ENCODE data around the gene ITGA2B.
"Not testable (repeated sequence)": the region's sequence is repeated elsewhere in the genome, so short reads cannot be mapped to it uniquely, and the experiment has no call there.

The ITGA2B gene

DNA sequence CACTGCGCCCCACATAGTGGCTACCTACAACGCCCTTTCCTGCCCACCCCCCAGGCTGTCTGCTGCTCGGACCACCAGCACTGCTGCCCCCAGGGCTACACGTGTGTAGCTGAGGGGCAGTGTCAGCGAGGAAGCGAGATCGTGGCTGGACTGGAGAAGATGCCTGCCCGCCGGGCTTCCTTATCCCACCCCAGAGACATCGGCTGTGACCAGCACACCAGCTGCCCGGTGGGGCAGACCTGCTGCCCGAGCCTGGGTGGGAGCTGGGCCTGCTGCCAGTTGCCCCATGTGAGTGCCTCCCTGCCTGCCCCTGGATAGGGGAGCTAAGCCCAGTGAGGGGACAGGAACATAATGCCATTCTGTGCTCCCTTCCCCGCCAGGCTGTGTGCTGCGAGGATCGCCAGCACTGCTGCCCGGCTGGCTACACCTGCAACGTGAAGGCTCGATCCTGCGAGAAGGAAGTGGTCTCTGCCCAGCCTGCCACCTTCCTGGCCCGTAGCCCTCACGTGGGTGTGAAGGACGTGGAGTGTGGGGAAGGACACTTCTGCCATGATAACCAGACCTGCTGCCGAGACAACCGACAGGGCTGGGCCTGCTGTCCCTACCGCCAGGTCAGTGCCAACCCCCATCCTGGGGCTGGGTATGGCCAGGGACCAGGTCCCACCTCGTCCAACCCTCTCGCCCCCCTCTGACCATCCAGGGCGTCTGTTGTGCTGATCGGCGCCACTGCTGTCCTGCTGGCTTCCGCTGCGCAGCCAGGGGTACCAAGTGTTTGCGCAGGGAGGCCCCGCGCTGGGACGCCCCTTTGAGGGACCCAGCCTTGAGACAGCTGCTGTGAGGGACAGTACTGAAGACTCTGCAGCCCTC is 37.3 kb downstream of the ITGA2B start:
- DNase-seq: no peak

DNA sequence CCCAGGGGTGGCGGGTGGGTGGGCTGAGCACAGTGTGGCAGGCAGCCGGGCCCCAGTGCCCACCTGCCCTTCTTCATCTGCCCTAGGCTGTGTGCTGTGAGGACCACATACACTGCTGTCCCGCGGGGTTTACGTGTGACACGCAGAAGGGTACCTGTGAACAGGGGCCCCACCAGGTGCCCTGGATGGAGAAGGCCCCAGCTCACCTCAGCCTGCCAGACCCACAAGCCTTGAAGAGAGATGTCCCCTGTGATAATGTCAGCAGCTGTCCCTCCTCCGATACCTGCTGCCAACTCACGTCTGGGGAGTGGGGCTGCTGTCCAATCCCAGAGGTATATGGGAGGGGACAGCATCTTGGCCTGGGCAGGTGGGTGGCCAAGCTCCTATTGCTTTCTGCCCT is 38.0 kb downstream of the ITGA2B start:
- no peak for DNase-seq

DNA sequence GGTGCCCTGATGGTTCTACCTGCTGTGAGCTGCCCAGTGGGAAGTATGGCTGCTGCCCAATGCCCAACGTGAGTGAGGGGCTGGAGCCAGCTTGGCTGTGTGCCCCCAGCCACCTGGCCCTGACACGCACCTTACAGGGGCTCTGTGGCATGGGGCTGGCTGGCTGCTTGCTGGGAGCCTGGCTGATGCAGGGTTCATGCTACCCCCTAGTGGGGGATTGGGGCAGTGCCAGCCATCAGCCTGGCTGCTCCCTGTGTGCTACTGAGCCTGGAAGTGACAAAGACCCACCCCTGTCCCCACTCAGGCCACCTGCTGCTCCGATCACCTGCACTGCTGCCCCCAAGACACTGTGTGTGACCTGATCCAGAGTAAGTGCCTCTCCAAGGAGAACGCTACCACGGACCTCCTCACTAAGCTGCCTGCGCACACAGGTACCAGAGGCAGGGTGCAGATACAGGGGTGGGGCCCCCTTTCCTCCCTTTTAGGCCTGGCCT is 38.7 kb downstream of the ITGA2B start:
- peak; percentile 54 for DNase-seq

DNA sequence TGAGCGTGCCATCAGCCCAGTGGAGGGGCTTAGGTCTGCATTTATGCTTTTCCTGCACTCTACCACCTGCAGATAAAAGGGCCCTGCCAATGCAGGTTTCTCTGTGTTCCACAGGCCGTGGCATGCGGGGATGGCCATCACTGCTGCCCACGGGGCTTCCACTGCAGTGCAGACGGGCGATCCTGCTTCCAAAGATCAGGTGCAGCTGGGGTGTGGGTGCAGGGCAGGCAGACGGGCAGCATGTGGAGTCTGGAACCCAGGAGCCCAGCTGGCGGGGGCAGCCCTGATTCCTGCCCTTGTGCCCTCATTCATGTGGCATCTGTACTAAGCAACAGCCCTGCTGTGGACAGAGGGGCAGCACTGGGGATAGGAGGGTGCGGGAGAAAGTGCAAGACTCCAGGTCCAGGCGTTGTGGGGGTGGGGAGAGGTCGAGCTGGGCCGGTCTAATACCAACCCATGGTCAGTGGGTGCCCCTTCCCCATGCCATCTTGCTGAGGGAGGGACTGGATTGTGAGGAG is 39.8 kb downstream of the ITGA2B start:
- no peak for DNase-seq

DNA sequence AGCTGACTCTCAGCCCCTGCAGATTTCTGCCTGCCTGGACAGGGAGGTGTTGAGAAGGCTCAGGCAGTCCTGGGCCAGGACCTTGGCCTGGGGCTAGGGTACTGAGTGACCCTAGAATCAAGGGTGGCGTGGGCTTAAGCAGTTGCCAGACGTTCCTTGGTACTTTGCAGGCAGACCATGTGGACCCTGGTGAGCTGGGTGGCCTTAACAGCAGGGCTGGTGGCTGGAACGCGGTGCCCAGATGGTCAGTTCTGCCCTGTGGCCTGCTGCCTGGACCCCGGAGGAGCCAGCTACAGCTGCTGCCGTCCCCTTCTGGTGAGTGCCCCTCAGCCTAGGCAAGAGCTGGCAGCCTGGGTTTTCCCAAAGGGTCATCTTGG is 40.5 kb downstream of the ITGA2B start:
- no peak for DNase-seq

DNA sequence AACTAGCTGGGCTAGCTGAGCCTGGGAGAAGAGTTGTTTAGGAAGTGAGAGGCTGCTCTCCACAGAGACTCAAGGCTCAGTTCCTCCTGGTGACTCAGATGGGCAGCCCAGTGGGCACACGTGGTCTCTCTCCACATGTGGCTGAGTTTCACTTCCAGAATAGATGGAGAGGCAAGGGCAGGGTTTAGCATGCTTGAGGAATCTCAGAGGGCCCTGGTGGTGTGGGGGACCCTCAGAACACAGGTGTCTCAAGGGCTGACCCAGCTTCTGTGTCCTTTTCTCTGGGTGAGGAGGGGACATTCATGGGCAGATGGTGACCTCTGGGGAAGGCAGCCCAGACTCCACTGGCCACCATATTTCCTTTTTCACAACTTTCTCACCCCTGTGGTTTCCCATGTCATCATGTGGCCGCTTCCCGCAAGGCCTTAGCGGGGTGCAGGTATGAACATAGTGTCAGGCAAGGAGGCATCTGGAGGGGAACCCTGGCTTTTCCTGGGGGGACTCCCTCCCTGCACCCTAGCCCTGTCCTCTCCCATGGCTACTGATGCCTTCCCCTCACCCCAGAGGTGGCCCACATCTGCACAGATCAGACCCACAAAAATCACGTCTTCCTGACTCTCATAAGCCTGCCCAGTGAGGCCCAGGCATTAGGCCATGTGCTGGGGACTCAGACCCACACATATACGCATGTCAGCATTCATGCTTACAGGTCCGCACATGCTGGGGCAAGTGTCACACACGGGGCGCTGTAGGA is 41.0 kb downstream of the ITGA2B start:
- no peak for DNase-seq

DNA sequence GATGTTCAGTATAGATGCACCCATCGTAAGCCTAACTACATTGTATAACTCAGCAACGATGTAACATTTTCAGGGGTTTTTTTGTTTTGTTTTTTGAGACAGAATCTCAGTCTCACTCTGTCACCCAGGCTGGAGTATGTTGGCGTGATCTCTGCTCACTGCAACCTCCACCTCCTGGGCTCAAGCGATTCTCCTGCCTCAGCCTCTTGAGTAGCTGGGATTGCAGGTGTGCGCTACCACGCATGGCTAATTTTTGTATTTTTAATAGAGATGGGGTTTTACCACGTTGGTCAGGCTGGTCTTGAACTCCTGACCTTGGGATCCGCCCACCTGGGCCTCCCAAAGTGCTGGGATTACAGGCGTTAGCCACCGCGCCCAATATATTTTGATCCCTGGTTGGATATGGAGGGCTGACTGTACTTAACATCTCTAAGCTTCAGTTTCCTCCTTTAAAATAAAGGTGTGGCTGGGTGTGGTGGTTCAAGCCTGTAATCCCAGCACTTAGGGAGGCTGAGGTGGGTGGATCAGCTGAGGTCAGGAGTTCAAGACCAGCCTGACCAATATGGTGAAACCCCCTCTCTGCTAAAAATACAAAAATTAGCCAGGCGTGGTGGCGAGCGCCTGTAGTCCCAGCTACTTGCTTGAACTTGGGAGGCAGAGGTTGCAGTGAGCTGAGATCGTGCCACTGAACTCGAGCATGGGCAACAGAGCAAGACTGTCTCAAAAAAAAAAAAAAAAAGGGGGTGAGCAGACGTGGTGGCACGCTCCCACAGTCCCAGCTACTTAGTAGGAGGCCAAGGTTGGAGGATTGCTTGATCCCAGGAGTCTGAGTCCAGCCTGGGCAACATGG is 42.0 kb downstream of the ITGA2B start:
- DNase-seq: not testable (repeated sequence)

DNA sequence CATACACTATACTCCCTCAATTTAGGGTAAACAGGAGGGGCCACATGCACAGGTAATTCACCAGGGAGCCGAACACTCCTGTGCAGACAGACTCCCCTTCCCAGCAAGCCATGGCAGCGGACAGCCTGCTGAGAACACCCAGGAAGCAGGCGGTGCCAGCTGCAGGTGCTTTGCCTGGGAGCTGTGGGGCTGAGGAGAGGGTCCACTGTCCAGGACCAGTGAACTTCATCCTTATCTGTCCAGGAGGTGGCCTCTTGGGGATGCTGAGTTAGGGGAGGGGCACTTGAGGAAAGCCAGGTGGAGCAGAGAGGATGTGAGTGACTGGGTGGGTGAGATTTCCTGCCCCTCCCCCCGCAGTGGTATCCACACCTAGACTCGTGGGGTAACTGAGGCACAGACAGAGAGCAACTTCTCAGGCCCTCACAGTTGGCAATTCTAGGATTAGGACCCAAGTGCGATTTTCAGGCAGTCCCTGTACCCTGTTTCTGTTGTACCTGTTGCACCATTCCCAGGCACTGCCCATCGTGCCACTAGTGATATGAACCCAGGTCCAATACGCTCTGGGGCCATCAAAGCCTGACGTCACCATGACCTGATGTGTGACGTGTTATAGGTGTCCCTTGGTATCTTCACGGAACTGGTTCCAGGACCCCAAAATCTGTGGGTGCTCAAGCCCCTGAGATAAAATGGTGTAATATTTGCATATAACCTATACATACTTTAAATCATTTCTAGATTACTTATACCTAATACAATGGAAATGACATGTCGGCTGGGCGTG is 43.2 kb downstream of the ITGA2B start:
- DNase-seq: no peak

DNA sequence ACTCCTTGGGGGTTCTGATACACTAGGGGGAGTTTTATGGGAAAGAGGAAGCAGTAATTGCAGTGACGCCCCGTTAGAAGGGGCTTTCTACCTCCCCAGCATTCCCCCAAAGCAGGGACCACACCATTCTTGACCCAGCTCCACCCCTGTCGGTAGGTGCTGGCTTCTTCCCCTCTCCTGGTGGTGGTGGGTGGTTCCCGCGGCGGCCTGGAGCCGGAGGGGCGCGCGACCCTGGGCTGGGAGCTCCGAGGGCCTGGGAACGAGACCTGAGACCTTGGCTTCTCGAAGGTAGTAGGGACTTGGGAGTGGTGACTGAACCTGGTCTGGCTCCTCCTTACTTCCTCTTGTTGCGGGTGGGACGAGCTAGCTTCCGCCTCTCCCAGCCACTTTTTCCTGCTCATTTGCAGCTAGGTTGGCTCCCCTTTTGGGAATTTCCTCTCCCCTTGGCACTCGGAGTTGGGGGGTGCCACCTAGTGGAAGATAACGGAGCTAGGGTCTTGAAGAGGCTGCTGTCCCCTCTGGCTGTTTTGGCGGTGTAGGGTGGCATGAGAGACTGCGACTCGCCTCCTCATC is 43.9 kb downstream of the ITGA2B start:
- DNase-seq: peak; percentile 35

DNA sequence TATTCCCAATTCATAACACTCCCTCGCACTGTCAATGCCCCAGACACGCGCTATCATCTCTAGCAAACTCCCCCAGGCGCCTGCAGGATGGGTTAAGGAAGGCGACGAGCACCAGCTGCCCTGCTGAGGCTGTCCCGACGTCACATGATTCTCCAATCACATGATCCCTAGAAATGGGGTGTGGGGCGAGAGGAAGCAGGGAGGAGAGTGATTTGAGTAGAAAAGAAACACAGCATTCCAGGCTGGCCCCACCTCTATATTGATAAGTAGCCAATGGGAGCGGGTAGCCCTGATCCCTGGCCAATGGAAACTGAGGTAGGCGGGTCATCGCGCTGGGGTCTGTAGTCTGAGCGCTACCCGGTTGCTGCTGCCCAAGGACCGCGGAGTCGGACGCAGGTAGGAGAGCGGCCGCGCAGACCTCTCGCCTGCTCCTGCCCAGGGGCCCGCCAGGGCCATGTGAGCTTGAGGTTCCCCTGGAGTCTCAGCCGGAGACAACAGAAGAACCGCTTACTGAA is 44.5 kb downstream of the ITGA2B start, which contains the start of gene GRN:
Gene GRN (plus strand): TSS at position 364 of the 515 bp plus-strand sequence. CDS start 3,863 bp downstream, outside the sequence.
- peak; percentile 72 for DNase-seq

DNA sequence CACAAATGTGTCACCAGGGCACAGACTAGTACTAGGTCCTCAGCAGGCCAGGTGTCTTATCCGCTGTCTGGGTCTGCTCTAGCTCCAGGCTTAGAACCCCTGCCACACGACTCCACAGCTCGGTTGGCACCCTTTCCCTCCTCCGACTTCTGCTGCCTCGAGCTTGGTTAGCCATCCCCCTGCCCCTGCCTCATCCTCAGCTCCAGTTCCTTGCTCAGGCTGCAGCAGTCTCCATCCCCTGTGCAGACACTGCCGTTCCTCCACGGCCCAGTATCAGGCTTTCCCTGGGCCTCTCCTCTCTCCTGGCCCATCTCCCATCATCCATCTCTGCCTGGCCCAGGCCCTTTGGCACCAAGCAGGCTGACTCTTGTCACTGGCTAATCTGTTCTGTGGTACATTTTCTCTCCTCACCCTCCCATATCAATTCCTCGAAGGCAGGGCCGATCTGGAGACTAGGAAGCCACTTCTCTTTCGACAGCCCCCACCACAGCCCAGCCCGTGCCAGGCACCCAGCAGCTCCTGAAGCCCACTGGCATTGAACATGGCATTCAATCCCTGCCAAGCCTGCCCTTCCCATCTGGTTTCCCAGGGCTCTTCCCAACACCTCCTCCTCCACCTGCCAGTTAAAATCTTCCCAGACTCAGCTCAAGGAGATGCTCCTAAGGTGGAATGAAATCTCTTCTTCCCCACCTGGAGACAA is 45.8 kb downstream of the ITGA2B start:
- no peak for DNase-seq

DNA sequence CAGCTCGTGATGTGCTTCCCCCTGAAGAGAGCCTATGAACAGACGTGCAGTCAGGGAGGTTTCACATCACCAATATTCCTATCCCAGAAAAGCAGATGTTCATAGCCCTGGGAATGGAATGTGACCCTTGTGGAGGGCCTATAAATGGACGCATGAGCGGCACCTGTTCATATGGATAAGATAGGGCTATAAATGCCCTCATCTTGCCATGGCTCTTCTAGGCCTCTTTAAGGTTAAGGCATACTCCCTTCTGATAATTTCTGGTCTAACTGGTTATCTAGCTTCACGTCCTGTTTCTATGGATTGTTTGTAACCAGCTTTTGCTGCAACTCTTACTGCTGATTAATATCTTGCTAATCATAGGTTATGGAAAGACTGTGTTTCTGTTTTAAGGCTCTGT is 48.9 kb downstream of the ITGA2B start:
- DNase-seq: not testable (repeated sequence)

DNA sequence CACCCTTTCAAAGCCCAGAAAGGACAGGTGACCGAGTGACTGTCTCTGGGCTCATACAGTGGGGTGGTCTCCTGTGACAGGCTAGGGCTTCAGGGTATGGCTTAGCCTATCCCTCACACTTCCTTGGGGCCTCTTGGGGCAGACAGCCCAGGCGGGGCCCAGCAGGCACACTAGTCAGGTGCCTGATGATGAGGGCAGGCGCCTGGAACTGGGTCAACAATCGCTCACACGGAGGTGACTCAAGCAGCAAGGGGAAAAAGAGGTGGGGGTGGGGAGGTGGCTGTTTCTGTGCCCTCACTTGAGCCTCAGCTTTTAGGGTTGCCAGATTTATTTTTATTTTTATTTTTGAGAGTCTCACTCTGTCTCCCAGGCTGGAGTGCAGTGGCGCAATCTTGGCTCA is 50.7 kb downstream of the ITGA2B start:
- DNase-seq: no peak

DNA sequence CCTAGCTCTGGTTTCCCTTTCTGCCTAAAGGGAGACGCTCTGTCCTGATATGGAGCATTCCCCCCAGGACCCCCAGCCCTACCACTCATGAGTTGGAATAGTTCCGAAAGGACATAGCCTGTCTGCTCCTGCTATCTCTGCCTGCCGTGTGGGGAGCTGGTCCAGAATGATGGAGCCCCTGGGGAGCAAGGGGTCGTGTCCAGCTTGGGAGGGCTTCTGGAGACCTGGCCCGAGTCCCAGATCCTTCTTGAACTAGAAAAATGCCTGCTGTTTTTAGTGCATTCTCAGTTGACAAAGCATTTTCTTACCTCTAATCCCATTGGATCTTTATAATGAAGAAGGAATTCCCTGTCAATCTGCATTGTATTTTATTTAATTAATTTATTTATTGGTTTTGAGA is 53.5 kb downstream of the ITGA2B start:
- no peak for DNase-seq

DNA sequence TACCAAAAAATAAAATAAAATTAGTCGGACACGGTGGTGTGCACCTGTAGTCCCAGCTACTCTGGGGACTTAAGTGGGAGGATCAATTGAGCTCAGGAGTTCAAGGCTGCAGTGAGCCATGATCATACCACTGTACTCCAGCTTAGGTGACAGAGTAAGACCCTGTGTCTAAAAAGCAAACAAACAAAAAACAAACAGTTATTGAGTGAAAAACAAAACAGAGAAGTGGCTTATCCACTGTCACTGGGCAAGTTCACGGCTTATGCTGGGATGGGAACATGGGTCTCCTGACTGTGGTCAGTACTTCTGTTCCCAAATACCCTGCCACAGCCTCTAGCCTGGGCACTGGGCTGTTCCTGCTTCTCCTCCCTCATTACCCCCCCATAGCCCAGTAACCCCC is 53.9 kb downstream of the ITGA2B start:
- no peak for DNase-seq

DNA sequence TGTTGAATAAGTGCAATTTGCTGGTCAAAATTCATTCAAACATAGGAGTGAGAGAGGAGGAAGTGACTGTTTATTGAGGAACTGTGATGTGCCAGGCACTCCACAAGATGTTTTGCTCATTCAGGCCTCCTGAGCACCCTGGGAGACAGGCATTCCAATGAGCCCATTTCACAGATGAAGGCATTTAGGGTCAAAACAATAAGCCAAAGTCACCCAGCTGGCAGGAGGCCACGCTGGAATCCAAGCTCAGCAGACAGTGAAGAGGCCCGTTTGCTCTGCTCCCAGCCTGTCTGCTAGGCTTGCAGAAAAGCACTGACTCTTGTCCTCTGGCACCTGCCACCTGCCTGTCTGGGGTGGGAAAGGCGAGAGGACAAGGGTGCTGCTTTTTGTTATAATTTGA is 54.7 kb downstream of the ITGA2B start:
- no peak for DNase-seq

DNA sequence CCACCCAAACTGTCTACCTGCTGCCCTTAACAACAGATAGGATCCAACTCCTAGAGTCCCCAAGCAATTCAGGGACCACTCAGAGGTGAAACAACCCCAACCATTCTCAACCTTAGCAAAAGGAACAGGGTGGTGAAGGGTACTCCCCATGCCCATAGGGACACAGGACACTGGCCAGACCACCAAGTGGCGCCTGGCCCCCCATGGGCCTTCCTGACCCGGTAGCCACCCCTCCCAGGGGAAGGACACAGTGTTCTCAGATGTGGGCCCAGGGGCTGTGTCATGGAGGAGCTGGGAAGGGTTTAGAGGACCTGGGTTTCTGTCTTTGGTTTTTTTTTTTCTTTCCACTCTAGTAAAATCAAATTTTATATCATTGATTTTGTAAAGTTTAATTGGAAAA is 55.1 kb downstream of the ITGA2B start:
- DNase-seq: no peak

DNA sequence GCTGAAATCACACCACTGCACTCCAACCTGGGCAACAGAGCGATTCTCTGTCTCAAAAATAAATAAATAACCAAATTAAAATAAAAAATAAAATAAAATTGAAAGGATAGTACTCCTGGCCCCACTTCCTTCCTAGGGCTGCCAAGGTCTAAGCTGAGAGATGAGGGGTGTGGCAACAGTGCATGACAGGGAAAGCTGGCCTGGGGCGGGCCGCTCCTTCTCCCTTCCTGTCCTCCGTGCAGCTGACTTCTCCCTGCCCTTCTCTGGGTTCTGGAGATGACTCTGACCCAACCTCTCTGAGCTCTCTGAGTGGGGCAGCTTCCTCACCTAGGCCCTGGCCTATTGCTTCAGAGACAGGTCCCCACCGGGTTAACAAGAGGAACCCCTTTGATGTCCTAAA is 56.1 kb downstream of the ITGA2B start:
- no peak for DNase-seq

DNA sequence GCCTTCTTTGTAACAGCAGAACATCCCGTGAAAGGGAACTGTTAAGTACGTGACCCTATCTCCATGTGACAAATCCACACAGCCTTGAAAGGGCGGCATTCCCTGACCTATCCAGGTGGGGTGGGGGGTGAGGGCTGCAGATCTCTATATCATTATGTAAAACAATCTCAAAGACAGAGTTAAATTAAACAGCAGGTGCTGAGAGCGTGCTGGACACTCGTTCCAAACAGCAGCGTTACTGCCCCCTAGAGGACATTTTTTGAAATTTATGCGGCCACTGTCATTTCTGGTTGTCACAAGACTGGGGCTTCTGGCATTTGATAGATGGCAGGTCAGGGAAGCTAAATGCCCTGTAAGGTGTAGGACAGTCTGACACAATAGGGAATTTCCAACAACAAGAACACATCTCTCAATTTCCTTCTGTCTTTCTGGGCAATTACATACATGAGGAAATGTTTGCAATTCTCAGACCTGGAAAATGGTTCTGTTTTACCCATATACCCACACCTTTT is 58.1 kb downstream of the ITGA2B start:
- peak; percentile 57 for DNase-seq

DNA sequence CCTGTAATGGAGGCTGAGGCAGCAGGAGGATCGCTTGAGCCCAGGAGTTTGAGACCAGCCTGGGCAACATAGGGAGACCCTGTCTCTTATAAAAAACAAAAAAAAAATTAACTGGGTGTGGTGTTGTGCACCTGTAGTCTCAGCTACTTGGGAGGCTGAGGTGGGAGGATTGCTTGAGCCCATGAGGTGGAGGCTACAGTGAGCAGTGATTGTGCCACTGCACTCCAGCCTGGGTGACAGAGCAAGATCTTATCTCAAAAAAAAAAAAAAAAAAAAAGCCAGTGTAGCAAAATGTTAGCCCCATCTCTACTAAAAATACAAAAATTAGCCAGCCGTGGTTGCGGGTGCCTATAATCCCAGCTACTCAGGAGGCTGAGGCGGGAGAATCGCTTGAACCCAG is 59.2 kb downstream of the ITGA2B start:
- not testable (repeated sequence) for DNase-seq

Measured in T-helper 9 cell (primary cell).